HepG2 (cell line): Measurements from ENCODE around the gene CLIC4. TPM values are rescaled to one million over a fixed set of nuclear protein-coding genes. Genes with fewer than 3 reads are reported as not detected.

Experiments used
- KAT8 ChIP-seq: IDR thresholded peaks from 2 replicates; pipeline ENCODE4 v1.6.1; 2016; ENCODE audit warnings: missing genetic modification reagents, missing compliant biosample characterization
- KLF15 ChIP-seq: sonication (generic); formaldehyde crosslinking; IDR thresholded peaks from 2 replicates; pipeline ENCODE4 v1.8.1; 2023; ENCODE audit warnings: borderline replicate concordance, mild to moderate bottlenecking, inconsistent platforms, missing genetic modification reagents, mixed read lengths
- NR2F2 ChIP-seq: IDR thresholded peaks from 2 replicates; pipeline ENCODE4 v1.6.1; 2012; ENCODE audit warnings: low read depth, inconsistent platforms, borderline replicate concordance
- SMC3 ChIP-seq: IDR thresholded peaks from 2 replicates; pipeline ENCODE4 v1.6.1; 2011; ENCODE audit warnings: low read length, improper control_type of control experiment
- SNAPC2 ChIP-seq: sonication (generic); formaldehyde crosslinking; IDR thresholded peaks from 2 replicates; pipeline ENCODE4 v1.8.1; 2022; ENCODE audit warnings: mild to moderate bottlenecking, missing genetic modification reagents
- TBX2 ChIP-seq: sonication (generic); formaldehyde crosslinking; IDR thresholded peaks from 2 replicates; pipeline ENCODE4 v1.5.0; 2020; ENCODE audit warnings: missing genetic modification reagents, mild to moderate bottlenecking, borderline replicate concordance
- YEATS2 ChIP-seq: sonication (generic); formaldehyde crosslinking; IDR thresholded peaks from 2 replicates; pipeline ENCODE4 v1.4.0; 2020; ENCODE audit warnings: missing genetic modification reagents, borderline replicate concordance
- YY1 ChIP-seq: IDR thresholded peaks from 2 replicates; pipeline ENCODE4 v1.6.1; 2011; ENCODE audit warnings: low read length, low read depth, moderate library complexity, mild to moderate bottlenecking; ENCODE audit not compliant: insufficient read depth, insufficient replicate concordance
- ZNF17 ChIP-seq: sonication (generic); formaldehyde crosslinking; IDR thresholded peaks from 2 replicates; pipeline ENCODE4 v1.5.0; 2020; ENCODE audit warnings: mild to moderate bottlenecking, missing genetic modification reagents
- ZNF468 ChIP-seq: sonication (generic); formaldehyde crosslinking; IDR thresholded peaks from 2 replicates; pipeline ENCODE4 v1.8.0; 2022; ENCODE audit warnings: mild to moderate bottlenecking, moderate library complexity, missing genetic modification reagents
- ZNF737 ChIP-seq: sonication (generic); formaldehyde crosslinking; IDR thresholded peaks from 2 replicates; pipeline ENCODE4 v1.5.0; 2020; ENCODE audit warnings: missing genetic modification reagents, mild to moderate bottlenecking, borderline replicate concordance
- polyA plus RNA-seq, 8 experiments: library from polyadenylated mRNA; depleted of rRNA in 3 of 8; stranded (reverse) in 7 of 8; unstranded in 1 of 8; fragments of >200 nt; fragmentation: Illumina TruSeq in 4 of 8; extraction: Trizol in 4 of 8; gene quantifications; 2 replicates each; pipeline versions ENCODE4 v1.2.1 to v1.2.3, GENCODE V29; 2011 to 2016; ENCODE audit warnings: low read depth in 4 of 8, missing spikeins in 1 of 8, mixed read lengths in 1 of 8; ENCODE audit not compliant: insufficient read depth in 1 of 8
- total RNA-seq, 5 experiments: library from RNA; depleted of rRNA; stranded (reverse); fragments of >200 nt; fragmentation: Illumina TruSeq; extraction: Trizol; gene quantifications; 2 replicates each; pipeline ENCODE4 v1.2.3, GENCODE V29; 2016; ENCODE audit warnings: low read depth in 1 of 5
- TF ChIP-seq, protein P1 (sequence below): IDR thresholded peaks from 2 replicates; pipeline ENCODE4 v1.6.1; 2012; ENCODE audit warnings: low read depth, low read length, improper control_type of control experiment
- TF ChIP-seq, protein P2 (sequence below): sonication (generic); formaldehyde crosslinking; IDR thresholded peaks from 2 replicates; pipeline ENCODE4 v1.4.0; 2020; ENCODE audit warnings: missing genetic modification reagents
- TF ChIP-seq, protein P3 (sequence below): fragments of 450-650 bp; IDR thresholded peaks from 2 replicates; pipeline ENCODE4 v1.6.1; 2016
- TF ChIP-seq, protein P4 (sequence below), 2 experiments: IDR thresholded peaks; 2 replicates each; pipeline ENCODE4 v1.6.1; 2011 to 2012; ENCODE audit warnings: low read length in 2 of 2, borderline replicate concordance in 1 of 2, low read depth in 1 of 2, mild to moderate bottlenecking in 1 of 2, moderate library complexity in 1 of 2
- TF ChIP-seq, protein P5 (sequence below): IDR thresholded peaks from 2 replicates; pipeline ENCODE4 v1.6.1; 2018; ENCODE audit warnings: missing genetic modification reagents

CLIC4 gene
- total and polyA plus RNA-seq, 2 of the 13 experiments (the other 11 are each of a cell fraction or from before 2014, with no cell fraction given), result 23.3 to 77.4 TPM

DNA sequence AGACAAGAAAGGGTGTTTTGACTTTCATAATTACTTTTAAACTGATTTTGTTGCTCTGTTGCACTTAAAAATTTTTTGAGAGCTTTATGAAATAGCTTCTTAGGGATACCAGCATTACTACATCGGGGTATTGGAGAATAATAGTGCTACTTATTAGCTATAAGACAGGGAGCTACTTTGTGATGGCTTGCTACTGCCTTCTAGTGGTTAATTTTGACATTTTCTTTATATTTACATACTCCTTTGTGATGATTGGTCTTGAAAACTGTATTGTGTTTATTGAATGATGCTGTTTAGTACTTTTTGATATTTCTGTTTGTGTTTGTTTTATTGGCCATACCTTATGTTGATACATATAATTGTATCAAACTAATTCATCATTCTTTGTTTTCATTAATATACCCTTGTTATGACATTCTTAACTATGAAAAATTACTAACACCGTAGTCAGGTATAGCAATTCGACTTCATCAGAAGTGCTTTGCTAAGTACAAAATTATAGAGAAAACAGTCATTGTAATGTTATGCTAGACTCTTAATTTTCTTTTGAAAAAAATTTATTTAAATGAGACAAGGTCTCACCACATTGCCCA lies 85.5 kb downstream of the CLIC4 start (continued):
- TF ChIP-seq TBX2 (CRISPR knock-in tag), result no peak
- TF ChIP-seq, protein P1, sequence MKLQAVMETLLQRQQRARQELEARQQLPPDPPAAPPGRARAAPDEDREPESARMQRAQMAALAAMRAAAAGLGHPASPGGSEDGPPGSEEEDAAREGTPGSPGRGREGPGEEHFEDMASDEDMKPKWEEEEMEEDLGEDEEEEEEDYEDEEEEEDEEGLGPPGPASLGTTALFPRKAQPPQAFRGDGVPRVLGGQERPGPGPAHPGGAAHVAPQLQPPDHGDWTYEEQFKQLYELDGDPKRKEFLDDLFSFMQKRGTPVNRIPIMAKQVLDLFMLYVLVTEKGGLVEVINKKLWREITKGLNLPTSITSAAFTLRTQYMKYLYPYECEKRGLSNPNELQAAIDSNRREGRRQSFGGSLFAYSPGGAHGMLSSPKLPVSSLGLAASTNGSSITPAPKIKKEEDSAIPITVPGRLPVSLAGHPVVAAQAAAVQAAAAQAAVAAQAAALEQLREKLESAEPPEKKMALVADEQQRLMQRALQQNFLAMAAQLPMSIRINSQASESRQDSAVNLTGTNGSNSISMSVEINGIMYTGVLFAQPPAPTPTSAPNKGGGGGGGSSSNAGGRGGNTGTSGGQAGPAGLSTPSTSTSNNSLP, result peak; percentile 81
- no peak for TF ChIP-seq SNAPC2
- no peak for TF ChIP-seq ZNF737 (CRISPR knock-in tag)
- TF ChIP-seq ZNF17 (CRISPR knock-in tag), result no peak
- no peak for TF ChIP-seq KLF15 (CRISPR knock-in tag)
- TF ChIP-seq KAT8, result 0 out of 2 replicates have a peak, but pooled peaks have one; percentile 23
- TF ChIP-seq, protein P2, sequence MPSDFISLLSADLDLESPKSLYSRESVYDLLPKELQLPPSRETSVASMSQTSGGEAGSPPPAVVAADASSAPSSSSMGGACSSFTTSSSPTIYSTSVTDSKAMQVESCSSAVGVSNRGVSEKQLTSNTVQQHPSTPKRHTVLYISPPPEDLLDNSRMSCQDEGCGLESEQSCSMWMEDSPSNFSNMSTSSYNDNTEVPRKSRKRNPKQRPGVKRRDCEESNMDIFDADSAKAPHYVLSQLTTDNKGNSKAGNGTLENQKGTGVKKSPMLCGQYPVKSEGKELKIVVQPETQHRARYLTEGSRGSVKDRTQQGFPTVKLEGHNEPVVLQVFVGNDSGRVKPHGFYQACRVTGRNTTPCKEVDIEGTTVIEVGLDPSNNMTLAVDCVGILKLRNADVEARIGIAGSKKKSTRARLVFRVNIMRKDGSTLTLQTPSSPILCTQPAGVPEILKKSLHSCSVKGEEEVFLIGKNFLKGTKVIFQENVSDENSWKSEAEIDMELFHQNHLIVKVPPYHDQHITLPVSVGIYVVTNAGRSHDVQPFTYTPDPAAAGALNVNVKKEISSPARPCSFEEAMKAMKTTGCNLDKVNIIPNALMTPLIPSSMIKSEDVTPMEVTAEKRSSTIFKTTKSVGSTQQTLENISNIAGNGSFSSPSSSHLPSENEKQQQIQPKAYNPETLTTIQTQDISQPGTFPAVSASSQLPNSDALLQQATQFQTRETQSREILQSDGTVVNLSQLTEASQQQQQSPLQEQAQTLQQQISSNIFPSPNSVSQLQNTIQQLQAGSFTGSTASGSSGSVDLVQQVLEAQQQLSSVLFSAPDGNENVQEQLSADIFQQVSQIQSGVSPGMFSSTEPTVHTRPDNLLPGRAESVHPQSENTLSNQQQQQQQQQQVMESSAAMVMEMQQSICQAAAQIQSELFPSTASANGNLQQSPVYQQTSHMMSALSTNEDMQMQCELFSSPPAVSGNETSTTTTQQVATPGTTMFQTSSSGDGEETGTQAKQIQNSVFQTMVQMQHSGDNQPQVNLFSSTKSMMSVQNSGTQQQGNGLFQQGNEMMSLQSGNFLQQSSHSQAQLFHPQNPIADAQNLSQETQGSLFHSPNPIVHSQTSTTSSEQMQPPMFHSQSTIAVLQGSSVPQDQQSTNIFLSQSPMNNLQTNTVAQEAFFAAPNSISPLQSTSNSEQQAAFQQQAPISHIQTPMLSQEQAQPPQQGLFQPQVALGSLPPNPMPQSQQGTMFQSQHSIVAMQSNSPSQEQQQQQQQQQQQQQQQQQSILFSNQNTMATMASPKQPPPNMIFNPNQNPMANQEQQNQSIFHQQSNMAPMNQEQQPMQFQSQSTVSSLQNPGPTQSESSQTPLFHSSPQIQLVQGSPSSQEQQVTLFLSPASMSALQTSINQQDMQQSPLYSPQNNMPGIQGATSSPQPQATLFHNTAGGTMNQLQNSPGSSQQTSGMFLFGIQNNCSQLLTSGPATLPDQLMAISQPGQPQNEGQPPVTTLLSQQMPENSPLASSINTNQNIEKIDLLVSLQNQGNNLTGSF (CRISPR knock-in tag), result no peak
- TF ChIP-seq, protein P3, sequence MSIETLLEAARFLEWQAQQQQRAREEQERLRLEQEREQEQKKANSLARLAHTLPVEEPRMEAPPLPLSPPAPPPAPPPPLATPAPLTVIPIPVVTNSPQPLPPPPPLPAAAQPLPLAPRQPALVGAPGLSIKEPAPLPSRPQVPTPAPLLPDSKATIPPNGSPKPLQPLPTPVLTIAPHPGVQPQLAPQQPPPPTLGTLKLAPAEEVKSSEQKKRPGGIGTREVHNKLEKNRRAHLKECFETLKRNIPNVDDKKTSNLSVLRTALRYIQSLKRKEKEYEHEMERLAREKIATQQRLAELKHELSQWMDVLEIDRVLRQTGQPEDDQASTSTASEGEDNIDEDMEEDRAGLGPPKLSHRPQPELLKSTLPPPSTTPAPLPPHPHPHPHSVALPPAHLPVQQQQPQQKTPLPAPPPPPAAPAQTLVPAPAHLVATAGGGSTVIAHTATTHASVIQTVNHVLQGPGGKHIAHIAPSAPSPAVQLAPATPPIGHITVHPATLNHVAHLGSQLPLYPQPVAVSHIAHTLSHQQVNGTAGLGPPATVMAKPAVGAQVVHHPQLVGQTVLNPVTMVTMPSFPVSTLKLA, result no peak
- TF ChIP-seq SMC3, result peak; percentile 74
- TF ChIP-seq ZNF468 (CRISPR knock-in tag), result no peak
- TF ChIP-seq, protein P4, sequence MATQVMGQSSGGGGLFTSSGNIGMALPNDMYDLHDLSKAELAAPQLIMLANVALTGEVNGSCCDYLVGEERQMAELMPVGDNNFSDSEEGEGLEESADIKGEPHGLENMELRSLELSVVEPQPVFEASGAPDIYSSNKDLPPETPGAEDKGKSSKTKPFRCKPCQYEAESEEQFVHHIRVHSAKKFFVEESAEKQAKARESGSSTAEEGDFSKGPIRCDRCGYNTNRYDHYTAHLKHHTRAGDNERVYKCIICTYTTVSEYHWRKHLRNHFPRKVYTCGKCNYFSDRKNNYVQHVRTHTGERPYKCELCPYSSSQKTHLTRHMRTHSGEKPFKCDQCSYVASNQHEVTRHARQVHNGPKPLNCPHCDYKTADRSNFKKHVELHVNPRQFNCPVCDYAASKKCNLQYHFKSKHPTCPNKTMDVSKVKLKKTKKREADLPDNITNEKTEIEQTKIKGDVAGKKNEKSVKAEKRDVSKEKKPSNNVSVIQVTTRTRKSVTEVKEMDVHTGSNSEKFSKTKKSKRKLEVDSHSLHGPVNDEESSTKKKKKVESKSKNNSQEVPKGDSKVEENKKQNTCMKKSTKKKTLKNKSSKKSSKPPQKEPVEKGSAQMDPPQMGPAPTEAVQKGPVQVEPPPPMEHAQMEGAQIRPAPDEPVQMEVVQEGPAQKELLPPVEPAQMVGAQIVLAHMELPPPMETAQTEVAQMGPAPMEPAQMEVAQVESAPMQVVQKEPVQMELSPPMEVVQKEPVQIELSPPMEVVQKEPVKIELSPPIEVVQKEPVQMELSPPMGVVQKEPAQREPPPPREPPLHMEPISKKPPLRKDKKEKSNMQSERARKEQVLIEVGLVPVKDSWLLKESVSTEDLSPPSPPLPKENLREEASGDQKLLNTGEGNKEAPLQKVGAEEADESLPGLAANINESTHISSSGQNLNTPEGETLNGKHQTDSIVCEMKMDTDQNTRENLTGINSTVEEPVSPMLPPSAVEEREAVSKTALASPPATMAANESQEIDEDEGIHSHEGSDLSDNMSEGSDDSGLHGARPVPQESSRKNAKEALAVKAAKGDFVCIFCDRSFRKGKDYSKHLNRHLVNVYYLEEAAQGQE (IDR thresholded peaks at IDR 0.05; ENCODE audit: borderline replicate concordance in 1 of 2, low read depth in 1 of 2, low read length in 2 of 2), result no peak
- TF ChIP-seq YY1, result no peak
- TF ChIP-seq NR2F2, result no peak
- TF ChIP-seq, protein P5, sequence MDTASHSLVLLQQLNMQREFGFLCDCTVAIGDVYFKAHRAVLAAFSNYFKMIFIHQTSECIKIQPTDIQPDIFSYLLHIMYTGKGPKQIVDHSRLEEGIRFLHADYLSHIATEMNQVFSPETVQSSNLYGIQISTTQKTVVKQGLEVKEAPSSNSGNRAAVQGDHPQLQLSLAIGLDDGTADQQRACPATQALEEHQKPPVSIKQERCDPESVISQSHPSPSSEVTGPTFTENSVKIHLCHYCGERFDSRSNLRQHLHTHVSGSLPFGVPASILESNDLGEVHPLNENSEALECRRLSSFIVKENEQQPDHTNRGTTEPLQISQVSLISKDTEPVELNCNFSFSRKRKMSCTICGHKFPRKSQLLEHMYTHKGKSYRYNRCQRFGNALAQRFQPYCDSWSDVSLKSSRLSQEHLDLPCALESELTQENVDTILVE (CRISPR knock-in tag), result 0 out of 2 replicates have a peak, but pooled peaks have one; percentile 25
- TF ChIP-seq YEATS2 (CRISPR knock-in tag), result no peak
